Neural cell (in vitro differentiated cells): ENCODE data around the gene LYZL6. TPM values are rescaled to one million over a fixed set of nuclear protein-coding genes. Genes with fewer than 3 reads are reported as not detected.
"Not testable (repeated sequence)": the region's sequence is repeated elsewhere in the genome, so short reads cannot be mapped to it uniquely, and the experiment has no call there.

Experiments used
- H2AFZ ChIP-seq: fragments of 200-600, 300-800 bp; sonication (generic), shearing (Covaris generic); 2 replicates; pipeline ENCODE4 v1.6.0; 2014; ENCODE audit warnings: low read depth, mild to moderate bottlenecking, antibody characterized with exemption, low read length, moderate library complexity
- H3F3A ChIP-seq: fragments of 200-600 bp; shearing (Covaris generic); 2 replicates; pipeline ENCODE4 v1.6.1; 2016; ENCODE audit warnings: mild to moderate bottlenecking, moderate library complexity, mixed read lengths, antibody characterized with exemption, low read length; ENCODE audit not compliant: insufficient read depth, poor library complexity, severe bottlenecking
- H3K27ac ChIP-seq: fragments of 200-600, 300-800 bp; sonication (generic), shearing (Covaris generic); 2 replicates; pipeline ENCODE4 v1.5.1; 2014; ENCODE audit warnings: mild to moderate bottlenecking, low read length, moderate library complexity
- H3K27me3 ChIP-seq: fragments of 300-800, 200-600 bp; sonication (generic), shearing (Covaris generic); 2 replicates; pipeline ENCODE4 v1.6.0; 2014; ENCODE audit warnings: mild to moderate bottlenecking, low read depth, low read length, moderate library complexity; ENCODE audit not compliant: insufficient read depth
- H3K36me3 ChIP-seq: fragments of 300-800, 200-600 bp; sonication (generic), shearing (Covaris generic); 2 replicates; pipeline ENCODE4 v1.5.1; 2014; ENCODE audit warnings: mild to moderate bottlenecking, antibody characterized with exemption, low read length, moderate library complexity; ENCODE audit not compliant: insufficient read depth
- H3K4me2 ChIP-seq: fragments of 300-800, 200-600 bp; sonication (generic), shearing (Covaris generic); 2 replicates; pipeline ENCODE4 v1.6.0; 2014; ENCODE audit warnings: mild to moderate bottlenecking, low read length
- H3K4me3 ChIP-seq: fragments of 300-800, 200-600 bp; sonication (generic), shearing (Covaris generic); 2 replicates; pipeline ENCODE4 v1.5.1; 2014; ENCODE audit warnings: mild to moderate bottlenecking, low read length, moderate library complexity
- H3K79me2 ChIP-seq: fragments of 200-600 bp; shearing (Covaris generic); replicated peaks from 2 replicates; pipeline ENCODE4 v1.6.0; 2014; ENCODE audit warnings: mild to moderate bottlenecking, low read length, moderate library complexity; ENCODE audit not compliant: insufficient read depth
- H3K9ac ChIP-seq: fragments of 300-800, 200-600 bp; sonication (generic), shearing (Covaris generic); 2 replicates; pipeline ENCODE4 v1.6.1; 2016; ENCODE audit warnings: mild to moderate bottlenecking, low read length, mixed read lengths
- H3K9me2 ChIP-seq: fragments of 200-600 bp; shearing (Covaris generic); 2 replicates; pipeline ENCODE4 v1.6.1; 2016; ENCODE audit warnings: mild to moderate bottlenecking, low read length, mixed read lengths; ENCODE audit not compliant: insufficient read depth
- H3K9me3 ChIP-seq: fragments of 200-600, 300-800 bp; sonication (generic), shearing (Covaris generic); 2 replicates; pipeline ENCODE4 v1.6.1; 2016; ENCODE audit warnings: mild to moderate bottlenecking, mixed run types, low read length, moderate library complexity, mixed read lengths
- H4K20me1 ChIP-seq: fragments of 200-600 bp; shearing (Covaris generic); 2 replicates; pipeline ENCODE4 v1.6.1; 2016; ENCODE audit warnings: mild to moderate bottlenecking, mixed run types; ENCODE audit not compliant: insufficient read depth
- EP300 ChIP-seq: fragments of 450-650 bp; conservative IDR thresholded peaks from 2 replicates; pipeline ENCODE4 v1.6.1; 2014; ENCODE audit warnings: antibody characterized with exemption, mild to moderate bottlenecking, moderate library complexity; ENCODE audit not compliant: poor library complexity, severe bottlenecking
- EZH2 ChIP-seq: fragments of 200-600, 300-800 bp; shearing (Covaris generic), sonication (generic); IDR thresholded peaks from 2 replicates; pipeline ENCODE4 v1.6.1; 2014; ENCODE audit warnings: antibody characterized with exemption, low read length, borderline replicate concordance, mild to moderate bottlenecking; ENCODE audit not compliant: insufficient read depth, poor library complexity, severe bottlenecking
- MXI1 ChIP-seq: fragments of 450-650 bp; conservative IDR thresholded peaks from 2 replicates; pipeline ENCODE4 v1.6.1; 2014; ENCODE audit warnings: antibody characterized with exemption, mild to moderate bottlenecking; ENCODE audit not compliant: poor library complexity, severe bottlenecking
- POLR2AphosphoS5 ChIP-seq: IDR thresholded peaks from 2 replicates; pipeline ENCODE4 v1.6.1; 2012
- RAD21 ChIP-seq: fragments of 450-650 bp; conservative IDR thresholded peaks from 2 replicates; pipeline ENCODE4 v1.6.1; 2014; ENCODE audit warnings: antibody characterized with exemption, mild to moderate bottlenecking, moderate library complexity
- SMC3 ChIP-seq: fragments of 450-650 bp; conservative IDR thresholded peaks from 2 replicates; pipeline ENCODE4 v1.6.1; 2014; ENCODE audit warnings: antibody characterized with exemption, mild to moderate bottlenecking, moderate library complexity; ENCODE audit not compliant: poor library complexity
- TAF1 ChIP-seq: IDR thresholded peaks from 2 replicates; pipeline ENCODE4 v1.6.1; 2012; ENCODE audit warnings: low read depth
- polyA plus RNA-seq: library from polyadenylated mRNA; depleted of rRNA; stranded (reverse); fragments of >200 nt; gene quantifications from 2 replicates; pipeline ENCODE4 v1.2.3, GENCODE V29; 2014
- TF ChIP-seq, protein P1 (sequence below): IDR thresholded peaks from 2 replicates; pipeline ENCODE4 v1.6.1; 2012; ENCODE audit warnings: borderline replicate concordance
- TF ChIP-seq, protein P2 (sequence below): fragments of 450-650 bp; IDR thresholded peaks from 2 replicates; pipeline ENCODE4 v1.5.1; 2014; ENCODE audit warnings: antibody characterized with exemption, mild to moderate bottlenecking, moderate library complexity; ENCODE audit not compliant: poor library complexity, severe bottlenecking

LYZL6 gene
- polyA plus RNA-seq, 1 donor from 2014 or later = not detected

DNA sequence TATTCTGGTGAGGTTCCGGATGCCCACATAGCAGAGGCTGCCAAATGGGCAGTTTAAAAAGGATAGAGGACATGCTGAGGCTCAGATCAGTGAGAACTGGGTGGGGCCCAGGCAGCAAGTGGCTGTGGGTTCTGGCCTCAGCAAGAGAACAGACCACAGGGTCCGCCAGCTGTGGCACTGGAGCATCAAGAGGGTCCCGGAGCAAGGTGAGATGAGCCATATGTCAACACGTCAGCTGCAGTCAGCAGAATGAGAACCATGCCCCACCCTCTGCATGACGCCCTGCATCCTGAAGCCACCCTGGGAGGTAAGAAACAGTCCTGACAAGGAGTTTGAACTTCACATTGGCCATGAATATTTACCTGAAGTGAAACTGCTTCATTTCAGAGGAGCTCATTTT lies 43.2 kb downstream of the LYZL6 start:
- Histone ChIP-seq H3K27me3 (no peaks in the 10 kb centered on the region), H3K4me2 (no peak overlapping the region)

DNA sequence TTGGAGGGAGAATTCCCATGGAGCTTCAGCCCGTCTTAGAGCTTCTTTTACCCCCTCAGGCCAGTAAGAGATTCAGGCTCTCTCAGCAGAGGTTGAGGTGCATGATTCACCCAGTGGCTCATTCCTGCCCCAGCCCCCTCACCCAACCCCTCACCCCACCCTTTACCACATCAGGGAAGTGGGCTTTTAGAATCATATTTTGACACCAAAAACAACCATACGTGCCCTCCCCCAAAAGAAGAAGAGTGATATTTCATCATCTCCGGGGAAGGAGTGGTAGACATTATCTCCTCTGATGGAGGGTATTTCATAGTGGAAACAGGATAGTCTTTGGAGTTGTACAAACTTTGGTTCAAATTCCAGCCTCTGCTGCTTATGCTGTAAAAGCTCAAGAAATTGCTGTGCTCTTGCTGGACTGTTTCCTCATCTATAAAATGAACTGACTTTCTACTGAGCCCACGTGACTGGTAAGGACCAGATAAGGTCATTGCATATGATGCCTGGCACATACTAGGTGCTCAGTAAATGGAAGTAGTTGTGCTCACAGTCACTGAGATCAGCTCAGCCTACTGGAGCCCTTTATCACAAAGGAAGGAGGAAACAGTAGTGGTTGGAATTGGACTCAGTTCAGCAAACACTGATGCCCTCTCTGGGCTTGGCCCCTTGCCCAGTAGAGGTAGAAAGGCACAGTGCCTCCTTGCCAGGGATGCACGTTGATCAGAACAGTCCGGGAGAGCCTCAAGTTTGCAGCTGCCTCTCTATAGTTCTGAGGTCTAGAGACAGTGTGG lies 45.0 kb downstream of the LYZL6 start:
- Histone ChIP-seq H3F3A (no peaks in the 10 kb centered on the region), H3K9me3 (no peaks in the 10 kb centered on the region), H3K4me2 (no peak overlapping the region), H4K20me1 (no peaks in the 10 kb centered on the region), H3K4me3 (no peak overlapping the region), H3K9ac (no peak overlapping the region), H3K9me2 (no peaks in the 10 kb centered on the region), H2AFZ (no peak overlapping the region), H3K36me3 (no peaks in the 10 kb centered on the region), H3K27me3 (no peaks in the 10 kb centered on the region), H3K27ac (no peak overlapping the region), H3K79me2 (no peaks in the 10 kb centered on the region)
- TF ChIP-seq EZH2 (no peak), RAD21 (no peak)

More for the DNA sequence above, 43.2 kb downstream of the LYZL6 start:
- no peak overlapping the region for H3K9ac ChIP-seq
- H3K9me2 ChIP-seq = no peaks in the 10 kb centered on the region
- TF ChIP-seq, protein P1, sequence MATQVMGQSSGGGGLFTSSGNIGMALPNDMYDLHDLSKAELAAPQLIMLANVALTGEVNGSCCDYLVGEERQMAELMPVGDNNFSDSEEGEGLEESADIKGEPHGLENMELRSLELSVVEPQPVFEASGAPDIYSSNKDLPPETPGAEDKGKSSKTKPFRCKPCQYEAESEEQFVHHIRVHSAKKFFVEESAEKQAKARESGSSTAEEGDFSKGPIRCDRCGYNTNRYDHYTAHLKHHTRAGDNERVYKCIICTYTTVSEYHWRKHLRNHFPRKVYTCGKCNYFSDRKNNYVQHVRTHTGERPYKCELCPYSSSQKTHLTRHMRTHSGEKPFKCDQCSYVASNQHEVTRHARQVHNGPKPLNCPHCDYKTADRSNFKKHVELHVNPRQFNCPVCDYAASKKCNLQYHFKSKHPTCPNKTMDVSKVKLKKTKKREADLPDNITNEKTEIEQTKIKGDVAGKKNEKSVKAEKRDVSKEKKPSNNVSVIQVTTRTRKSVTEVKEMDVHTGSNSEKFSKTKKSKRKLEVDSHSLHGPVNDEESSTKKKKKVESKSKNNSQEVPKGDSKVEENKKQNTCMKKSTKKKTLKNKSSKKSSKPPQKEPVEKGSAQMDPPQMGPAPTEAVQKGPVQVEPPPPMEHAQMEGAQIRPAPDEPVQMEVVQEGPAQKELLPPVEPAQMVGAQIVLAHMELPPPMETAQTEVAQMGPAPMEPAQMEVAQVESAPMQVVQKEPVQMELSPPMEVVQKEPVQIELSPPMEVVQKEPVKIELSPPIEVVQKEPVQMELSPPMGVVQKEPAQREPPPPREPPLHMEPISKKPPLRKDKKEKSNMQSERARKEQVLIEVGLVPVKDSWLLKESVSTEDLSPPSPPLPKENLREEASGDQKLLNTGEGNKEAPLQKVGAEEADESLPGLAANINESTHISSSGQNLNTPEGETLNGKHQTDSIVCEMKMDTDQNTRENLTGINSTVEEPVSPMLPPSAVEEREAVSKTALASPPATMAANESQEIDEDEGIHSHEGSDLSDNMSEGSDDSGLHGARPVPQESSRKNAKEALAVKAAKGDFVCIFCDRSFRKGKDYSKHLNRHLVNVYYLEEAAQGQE = no peak
- TF ChIP-seq TAF1 = no peak
- TF ChIP-seq SMC3 = no peak
- TF ChIP-seq EP300 = no peak
- TF ChIP-seq EZH2 = no peak
- TF ChIP-seq, protein P2, sequence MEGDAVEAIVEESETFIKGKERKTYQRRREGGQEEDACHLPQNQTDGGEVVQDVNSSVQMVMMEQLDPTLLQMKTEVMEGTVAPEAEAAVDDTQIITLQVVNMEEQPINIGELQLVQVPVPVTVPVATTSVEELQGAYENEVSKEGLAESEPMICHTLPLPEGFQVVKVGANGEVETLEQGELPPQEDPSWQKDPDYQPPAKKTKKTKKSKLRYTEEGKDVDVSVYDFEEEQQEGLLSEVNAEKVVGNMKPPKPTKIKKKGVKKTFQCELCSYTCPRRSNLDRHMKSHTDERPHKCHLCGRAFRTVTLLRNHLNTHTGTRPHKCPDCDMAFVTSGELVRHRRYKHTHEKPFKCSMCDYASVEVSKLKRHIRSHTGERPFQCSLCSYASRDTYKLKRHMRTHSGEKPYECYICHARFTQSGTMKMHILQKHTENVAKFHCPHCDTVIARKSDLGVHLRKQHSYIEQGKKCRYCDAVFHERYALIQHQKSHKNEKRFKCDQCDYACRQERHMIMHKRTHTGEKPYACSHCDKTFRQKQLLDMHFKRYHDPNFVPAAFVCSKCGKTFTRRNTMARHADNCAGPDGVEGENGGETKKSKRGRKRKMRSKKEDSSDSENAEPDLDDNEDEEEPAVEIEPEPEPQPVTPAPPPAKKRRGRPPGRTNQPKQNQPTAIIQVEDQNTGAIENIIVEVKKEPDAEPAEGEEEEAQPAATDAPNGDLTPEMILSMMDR = no peak
- no peak for TF ChIP-seq MXI1
- no peak for TF ChIP-seq RAD21
- TF ChIP-seq POLR2AphosphoS5 = no peak
- H3K4me3 ChIP-seq = no peak overlapping the region
- no peaks in the 10 kb centered on the region for H3F3A ChIP-seq
- no peaks in the 10 kb centered on the region for H3K9me3 ChIP-seq
- no peak overlapping the region for H3K27ac ChIP-seq
- H3K36me3 ChIP-seq = no peaks in the 10 kb centered on the region
- no peaks in the 10 kb centered on the region for H4K20me1 ChIP-seq
- H3K79me2 ChIP-seq = no peaks in the 10 kb centered on the region
- no peak overlapping the region for H2AFZ ChIP-seq

DNA sequence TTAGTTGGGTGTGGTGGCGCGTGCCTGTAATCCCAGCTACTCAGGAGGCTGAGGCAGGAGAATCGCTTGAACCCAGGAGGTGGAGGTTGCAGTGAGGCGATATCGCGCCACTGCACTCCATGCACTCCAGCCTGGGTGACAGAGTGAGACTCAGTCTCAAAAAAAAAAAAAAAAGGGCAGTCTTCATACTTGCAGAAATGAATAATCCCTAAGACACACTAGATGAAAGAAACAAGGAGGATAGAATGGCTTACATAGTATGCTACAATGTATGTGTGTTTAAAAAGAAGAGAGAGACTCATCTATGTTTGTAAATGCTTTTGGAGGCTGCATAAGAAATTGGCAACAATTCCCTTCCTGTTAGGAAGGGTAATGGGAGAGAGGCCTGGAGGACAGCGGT lies 45.7 kb downstream of the LYZL6 start:
- not testable (repeated sequence) for H3F3A ChIP-seq, H3K27me3 ChIP-seq, H3K27ac ChIP-seq, H3K4me3 ChIP-seq, H3K79me2 ChIP-seq, H3K36me3 ChIP-seq, H3K9me3 ChIP-seq, H4K20me1 ChIP-seq, H3K9me2 ChIP-seq, H3K9ac ChIP-seq, H3K4me2 ChIP-seq, H2AFZ ChIP-seq
